HG02885 (cell line): ENCODE measurements around the gene GNA12.
"Not testable (repeated sequence)": the region's sequence is repeated elsewhere in the genome, so short reads cannot be mapped to it uniquely, and the experiment has no call there.

Experiments used
- ATAC-seq: cut with Tn5 transposase; IDR thresholded peaks from one replicate; pipeline ENCODE4 v1.9.1; 2021; ENCODE audit warnings: mild to moderate bottlenecking; ENCODE audit not compliant: unreplicated experiment, poor library complexity

The GNA12 gene

GRCh38 chr7:2734084-2734686, 109.9 kb downstream of the GNA12 start:
- ATAC-seq: no peak

GRCh38 chr7:2732959-2733584, 111.0 kb downstream of the GNA12 start:
- ATAC-seq: no peak

GRCh38 chr7:2732388-2732787, 111.7 kb downstream of the GNA12 start:
- ATAC-seq: no peak

GRCh38 chr7:2730846-2731770, 113.0 kb downstream of the GNA12 start:
- no peak for ATAC-seq

- no peak for ATAC-seq
Observed at GRCh38 chr7:2729893-2730716, 114.0 kb downstream of the GNA12 start.

- ATAC-seq: no peak
Observed at GRCh38 chr7:2729031-2729892, 114.8 kb downstream of the GNA12 start.

- ATAC-seq: no peak
Observed at GRCh38 chr7:2728316-2729030, 115.6 kb downstream of the GNA12 start.

GRCh38 chr7:2727206-2727605, 116.9 kb downstream of the GNA12 start:
- ATAC-seq: not testable (repeated sequence)

- no peak for ATAC-seq
Observed at GRCh38 chr7:2726316-2727018, 117.6 kb downstream of the GNA12 start.

- no peak for ATAC-seq
Observed at GRCh38 chr7:2725178-2726105, 118.7 kb downstream of the GNA12 start.

GRCh38 chr7:2724453-2725177, 119.5 kb downstream of the GNA12 start:
- ATAC-seq: no peak

- ATAC-seq: not testable (repeated sequence)
Observed at GRCh38 chr7:2724036-2724435, 120.1 kb downstream of the GNA12 start.

- no peak for ATAC-seq
Observed at GRCh38 chr7:2723138-2723850, 120.8 kb downstream of the GNA12 start.

- ATAC-seq: no peak
Observed at GRCh38 chr7:2722591-2722990, 121.5 kb downstream of the GNA12 start.

GRCh38 chr7:2721842-2722241, 122.3 kb downstream of the GNA12 start:
- ATAC-seq: no peak

- ATAC-seq: no peak
Observed at GRCh38 chr7:2720024-2720423, 124.1 kb downstream of the GNA12 start.
